ENCODE data around the gene RGS12. TPM values are rescaled to one million over a fixed set of nuclear protein-coding genes. Genes with fewer than 3 reads are reported as not detected.

Gene RGS12, protein sequence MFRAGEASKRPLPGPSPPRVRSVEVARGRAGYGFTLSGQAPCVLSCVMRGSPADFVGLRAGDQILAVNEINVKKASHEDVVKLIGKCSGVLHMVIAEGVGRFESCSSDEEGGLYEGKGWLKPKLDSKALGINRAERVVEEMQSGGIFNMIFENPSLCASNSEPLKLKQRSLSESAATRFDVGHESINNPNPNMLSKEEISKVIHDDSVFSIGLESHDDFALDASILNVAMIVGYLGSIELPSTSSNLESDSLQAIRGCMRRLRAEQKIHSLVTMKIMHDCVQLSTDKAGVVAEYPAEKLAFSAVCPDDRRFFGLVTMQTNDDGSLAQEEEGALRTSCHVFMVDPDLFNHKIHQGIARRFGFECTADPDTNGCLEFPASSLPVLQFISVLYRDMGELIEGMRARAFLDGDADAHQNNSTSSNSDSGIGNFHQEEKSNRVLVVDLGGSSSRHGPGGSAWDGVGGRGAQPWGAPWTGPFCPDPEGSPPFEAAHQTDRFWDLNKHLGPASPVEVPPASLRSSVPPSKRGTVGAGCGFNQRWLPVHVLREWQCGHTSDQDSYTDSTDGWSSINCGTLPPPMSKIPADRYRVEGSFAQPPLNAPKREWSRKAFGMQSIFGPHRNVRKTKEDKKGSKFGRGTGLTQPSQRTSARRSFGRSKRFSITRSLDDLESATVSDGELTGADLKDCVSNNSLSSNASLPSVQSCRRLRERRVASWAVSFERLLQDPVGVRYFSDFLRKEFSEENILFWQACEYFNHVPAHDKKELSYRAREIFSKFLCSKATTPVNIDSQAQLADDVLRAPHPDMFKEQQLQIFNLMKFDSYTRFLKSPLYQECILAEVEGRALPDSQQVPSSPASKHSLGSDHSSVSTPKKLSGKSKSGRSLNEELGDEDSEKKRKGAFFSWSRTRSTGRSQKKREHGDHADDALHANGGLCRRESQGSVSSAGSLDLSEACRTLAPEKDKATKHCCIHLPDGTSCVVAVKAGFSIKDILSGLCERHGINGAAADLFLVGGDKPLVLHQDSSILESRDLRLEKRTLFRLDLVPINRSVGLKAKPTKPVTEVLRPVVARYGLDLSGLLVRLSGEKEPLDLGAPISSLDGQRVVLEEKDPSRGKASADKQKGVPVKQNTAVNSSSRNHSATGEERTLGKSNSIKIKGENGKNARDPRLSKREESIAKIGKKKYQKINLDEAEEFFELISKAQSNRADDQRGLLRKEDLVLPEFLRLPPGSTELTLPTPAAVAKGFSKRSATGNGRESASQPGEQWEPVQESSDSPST (N-terminal part only)
- 53.9 and 56.7 TPM in 2 replicates for total RNA-seq (2021)
- percentile 73 among the genes with signal in this experiment for Bru-seq, nascent RNA
- BruChase-seq, experiment 1, labeled RNA remaining after a 2-hour chase: percentile 75 among the genes with signal in this experiment
- percentile 76 among the genes with signal in this experiment for BruChase-seq, experiment 2, labeled RNA remaining after a 6-hour chase
- long read RNA-seq, full-length matches to known transcripts: 3 of 49 reads
- long read RNA-seq, partial matches to known transcripts: 19 of 49 reads
- long read RNA-seq, other reads (novel, unspliced or antisense): 27 of 49 reads

DNA sequence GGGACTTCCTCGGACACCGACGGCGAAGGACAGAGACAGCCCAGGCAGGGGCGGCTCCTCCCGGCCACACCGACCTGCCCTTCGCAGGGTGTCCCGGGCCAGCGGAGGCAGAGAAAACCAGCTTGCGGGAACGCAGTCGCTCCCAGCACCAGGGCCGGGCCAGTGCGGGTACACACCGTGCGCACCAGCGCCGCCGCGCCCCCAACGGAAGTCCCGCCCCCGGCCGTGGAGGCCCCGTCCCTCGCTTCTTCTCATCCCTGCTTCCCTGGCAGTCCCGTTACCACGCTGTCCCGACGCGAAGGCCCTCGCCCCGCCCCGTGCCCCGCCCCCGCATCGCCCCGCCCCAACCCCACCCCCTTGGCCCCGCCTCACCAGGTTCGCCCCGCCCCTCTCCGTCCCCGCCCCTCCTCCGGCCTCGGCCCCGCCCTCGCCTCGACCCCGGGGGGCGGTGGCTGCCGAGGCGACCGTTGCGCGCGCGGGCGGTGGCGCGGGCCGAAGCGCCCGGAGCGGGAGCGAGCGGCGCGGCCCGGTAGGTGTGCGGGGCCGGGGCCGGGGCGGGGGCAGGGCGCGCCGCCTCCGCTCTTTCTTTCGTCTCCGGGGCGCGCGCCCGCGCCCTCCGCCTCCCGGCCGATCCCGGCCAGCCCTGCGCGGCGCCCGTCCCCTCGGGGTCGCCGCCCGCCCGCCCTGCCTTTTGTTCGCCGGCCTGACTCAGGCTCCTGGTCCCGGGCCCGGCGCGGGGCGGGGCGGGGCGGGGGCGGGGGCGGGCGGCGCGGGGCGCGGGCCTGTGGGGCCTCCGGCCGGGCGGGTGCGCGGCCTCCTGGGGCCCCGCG is at the start of gene RGS12:
Gene RGS12 (plus strand): TSS at position 451 of the 830 bp plus-strand sequence. CDS start 23,150 bp downstream, outside the sequence.
- no peaks in the 10 kb centered on the region for H3K27me3 ChIP-seq (replicated peaks; ENCODE audit: insufficient read depth, low read depth, low read length, poor library complexity)
- peak; percentile 96 for DNase-seq (ENCODE audit: low spot score)
- TF ChIP-seq EZH2 (IDR thresholded peaks at IDR 0.05; ENCODE audit: borderline replicate concordance, low read depth, low read length, poor library complexity, severe bottlenecking): no peak
- TF ChIP-seq, protein P1, sequence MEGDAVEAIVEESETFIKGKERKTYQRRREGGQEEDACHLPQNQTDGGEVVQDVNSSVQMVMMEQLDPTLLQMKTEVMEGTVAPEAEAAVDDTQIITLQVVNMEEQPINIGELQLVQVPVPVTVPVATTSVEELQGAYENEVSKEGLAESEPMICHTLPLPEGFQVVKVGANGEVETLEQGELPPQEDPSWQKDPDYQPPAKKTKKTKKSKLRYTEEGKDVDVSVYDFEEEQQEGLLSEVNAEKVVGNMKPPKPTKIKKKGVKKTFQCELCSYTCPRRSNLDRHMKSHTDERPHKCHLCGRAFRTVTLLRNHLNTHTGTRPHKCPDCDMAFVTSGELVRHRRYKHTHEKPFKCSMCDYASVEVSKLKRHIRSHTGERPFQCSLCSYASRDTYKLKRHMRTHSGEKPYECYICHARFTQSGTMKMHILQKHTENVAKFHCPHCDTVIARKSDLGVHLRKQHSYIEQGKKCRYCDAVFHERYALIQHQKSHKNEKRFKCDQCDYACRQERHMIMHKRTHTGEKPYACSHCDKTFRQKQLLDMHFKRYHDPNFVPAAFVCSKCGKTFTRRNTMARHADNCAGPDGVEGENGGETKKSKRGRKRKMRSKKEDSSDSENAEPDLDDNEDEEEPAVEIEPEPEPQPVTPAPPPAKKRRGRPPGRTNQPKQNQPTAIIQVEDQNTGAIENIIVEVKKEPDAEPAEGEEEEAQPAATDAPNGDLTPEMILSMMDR (conservative IDR thresholded peaks at IDR 0.05; ENCODE audit: low read depth, low read length): no peak
- H3K27ac ChIP-seq (ENCODE audit: low read depth, low read length, poor library complexity, severe bottlenecking): peak within 1 kb of the TSS; percentile 84
- no TSS peak for BruUV-seq (replicated peaks)
- CTCF ChIA-PET: no interaction called here
- peaks cover 16% of the 10 kb centered on the region for H3K4me1 ChIP-seq (ENCODE audit: insufficient read depth, low read length, poor library complexity, severe bottlenecking)
- H3K4me3 ChIP-seq (ENCODE audit: low read depth, low read length, poor library complexity, severe bottlenecking): peak within 1 kb of the TSS; percentile 80
- peaks cover 4% of the 10 kb centered on the region for H3K36me3 ChIP-seq (ENCODE audit: insufficient read depth, low read length, poor library complexity, severe bottlenecking)
- POLR2A ChIA-PET (ENCODE audit: low non-redundant PET): no interaction called here
- peaks cover 3% of the 10 kb centered on the region for H3K9me3 ChIP-seq (ENCODE audit: low read depth, low read length, poor library complexity, severe bottlenecking)
- intact Hi-C loops (cut with micrococcal nuclease; ENCODE audit: unreplicated experiment): no loop called here

DNA sequence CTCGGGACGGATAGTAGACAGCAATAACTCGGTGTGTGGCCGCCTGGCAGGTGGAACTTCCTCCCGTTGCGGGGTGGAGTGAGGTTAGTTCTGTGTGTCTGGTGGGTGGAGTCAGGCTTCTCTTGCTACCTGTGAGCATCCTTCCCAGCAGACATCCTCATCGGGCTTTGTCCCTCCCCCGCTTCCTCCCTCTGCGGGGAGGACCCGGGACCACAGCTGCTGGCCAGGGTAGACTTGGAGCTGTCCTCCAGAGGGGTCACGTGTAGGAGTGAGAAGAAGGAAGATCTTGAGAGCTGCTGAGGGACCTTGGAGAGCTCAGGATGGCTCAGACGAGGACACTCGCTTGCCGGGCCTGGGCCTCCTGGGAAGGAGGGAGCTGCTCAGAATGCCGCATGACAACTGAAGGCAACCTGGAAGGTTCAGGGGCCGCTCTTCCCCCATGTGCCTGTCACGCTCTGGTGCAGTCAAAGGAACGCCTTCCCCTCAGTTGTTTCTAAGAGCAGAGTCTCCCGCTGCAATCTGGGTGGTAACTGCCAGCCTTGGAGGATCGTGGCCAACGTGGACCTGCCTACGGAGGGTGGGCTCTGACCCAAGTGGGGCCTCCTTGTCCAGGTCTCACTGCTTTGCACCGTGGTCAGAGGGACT is 49.6 kb upstream of the RGS12 start:
- intact Hi-C loops (cut with micrococcal nuclease; ENCODE audit: unreplicated experiment): no loop called here
- POLR2A ChIA-PET (ENCODE audit: low non-redundant PET): no interaction called here
- Histone ChIP-seq H3K9me3 (ENCODE audit: low read depth, low read length, poor library complexity, severe bottlenecking) (no peaks in the 10 kb centered on the region), H3K36me3 (ENCODE audit: insufficient read depth, low read length, poor library complexity, severe bottlenecking) (peaks cover 10% of the 10 kb centered on the region), H3K27ac (ENCODE audit: low read depth, low read length, poor library complexity, severe bottlenecking) (no peak overlapping the region), H3K4me3 (ENCODE audit: low read depth, low read length, poor library complexity, severe bottlenecking) (no peak overlapping the region), H3K4me1 (ENCODE audit: insufficient read depth, low read length, poor library complexity, severe bottlenecking) (no peaks in the 10 kb centered on the region), H3K27me3 (replicated peaks; ENCODE audit: insufficient read depth, low read depth, low read length, poor library complexity) (no peaks in the 10 kb centered on the region)
- no peak for TF ChIP-seq EZH2 (IDR thresholded peaks at IDR 0.05; ENCODE audit: borderline replicate concordance, low read depth, low read length, poor library complexity, severe bottlenecking)
- TF ChIP-seq, protein P1 (conservative IDR thresholded peaks at IDR 0.05; ENCODE audit: low read depth, low read length): no peak
- no TSS peak for BruUV-seq (replicated peaks)
- DNase-seq (ENCODE audit: low spot score): no peak
- CTCF ChIA-PET: no interaction called here

Measured in A673 (cell line).